Gastroesophageal sphincter (tissue), 3 donors: ENCODE measurements around the gene PSMB11.

Source experiments
- POLR2A ChIP-seq, 2 donors: fragments of 450-650 bp; IDR thresholded peaks; one replicate each; pipeline ENCODE4 v1.6.1; 2017; ENCODE audit warnings: antibody characterized with exemption in 2 of 2, mild to moderate bottlenecking in 2 of 2, moderate library complexity in 1 of 2
- TF ChIP-seq, protein P1 (sequence below), 4 experiments: fragments of 200-600 bp in 2 of 4; fragments of 450-650 bp in 2 of 4; sonication (generic) in 1 of 4; IDR thresholded peaks; one replicate each; pipeline ENCODE4 v1.5.1; 2017 to 2019; ENCODE audit warnings: antibody characterized with exemption in 4 of 4, mild to moderate bottlenecking in 2 of 4, moderate library complexity in 2 of 4

- TF ChIP-seq, protein P1, sequence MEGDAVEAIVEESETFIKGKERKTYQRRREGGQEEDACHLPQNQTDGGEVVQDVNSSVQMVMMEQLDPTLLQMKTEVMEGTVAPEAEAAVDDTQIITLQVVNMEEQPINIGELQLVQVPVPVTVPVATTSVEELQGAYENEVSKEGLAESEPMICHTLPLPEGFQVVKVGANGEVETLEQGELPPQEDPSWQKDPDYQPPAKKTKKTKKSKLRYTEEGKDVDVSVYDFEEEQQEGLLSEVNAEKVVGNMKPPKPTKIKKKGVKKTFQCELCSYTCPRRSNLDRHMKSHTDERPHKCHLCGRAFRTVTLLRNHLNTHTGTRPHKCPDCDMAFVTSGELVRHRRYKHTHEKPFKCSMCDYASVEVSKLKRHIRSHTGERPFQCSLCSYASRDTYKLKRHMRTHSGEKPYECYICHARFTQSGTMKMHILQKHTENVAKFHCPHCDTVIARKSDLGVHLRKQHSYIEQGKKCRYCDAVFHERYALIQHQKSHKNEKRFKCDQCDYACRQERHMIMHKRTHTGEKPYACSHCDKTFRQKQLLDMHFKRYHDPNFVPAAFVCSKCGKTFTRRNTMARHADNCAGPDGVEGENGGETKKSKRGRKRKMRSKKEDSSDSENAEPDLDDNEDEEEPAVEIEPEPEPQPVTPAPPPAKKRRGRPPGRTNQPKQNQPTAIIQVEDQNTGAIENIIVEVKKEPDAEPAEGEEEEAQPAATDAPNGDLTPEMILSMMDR (IDR thresholded peaks at IDR 0.05) = no peak
- no peak for TF ChIP-seq POLR2A (IDR thresholded peaks at IDR 0.05)
Measured at GRCh38 chr14:23042162-23042965, at the start of gene PSMB11.
